Measurements from ENCODE around the gene LIME1. TPM values are rescaled to one million over a fixed set of nuclear protein-coding genes. Genes with fewer than 3 reads are reported as not detected.

LIME1 gene
- total and polyA plus RNA-seq, 2 of the 8 experiments (the other 6 are each of a cell fraction or from before 2014, with no cell fraction given) = 4.5 to 5.9 TPM

GRCh38 chr20:63767456-63767855, 31.0 kb downstream of the LIME1 start:
- Histone ChIP-seq H3K4ac (replicated peaks; ENCODE audit: insufficient read length, low read depth, low read length) (no peak overlapping the region), H4K5ac (ENCODE audit: insufficient read length, low read depth, low read length) (no peak overlapping the region), H3K36me3 (ENCODE audit: control insufficient read depth in 2 of 4, insufficient read depth in 4 of 4, low read length in 3 of 4) (peaks cover 0 to 4% (median 1%) of the 10 kb centered on the region in 4 experiments; a peak in 2 of 8 replicates), H2BK12ac (ENCODE audit: low read depth, low read length) (no peak overlapping the region), H3K79me2 (ENCODE audit: control insufficient read depth in 1 of 2, insufficient read depth in 2 of 2, low read length in 2 of 2) (no peaks in the 10 kb centered on the region), H4K91ac (replicated peaks; ENCODE audit: insufficient read length, low read length) (no peak overlapping the region), H4K8ac (ENCODE audit: extremely low read depth, insufficient read depth, low read length) (no peak overlapping the region), H3K23me2 (ENCODE audit: low read depth, low read length) (no peaks in the 10 kb centered on the region; the same call in 1 of the 2 replicates), H2BK5ac (ENCODE audit: low read depth, low read length) (no peak overlapping the region), H3K9me3 (ENCODE audit: insufficient read depth in 2 of 2, low read depth in 1 of 2, low read length in 1 of 2) (no peaks in the 10 kb centered on the region), H3K9ac (replicated peaks in 1 of 4; ENCODE audit: extremely low read depth in 1 of 4, low read depth in 3 of 4, low read length in 3 of 4) (no peak overlapping the region), H3K4me1 (replicated peaks in 1 of 4; ENCODE audit: control insufficient read depth in 3 of 4, insufficient read depth in 4 of 4, low read length in 3 of 4) (no peaks in the 10 kb centered on the region), H2AK5ac (ENCODE audit: low read depth, low read length) (no peak overlapping the region), H3K14ac (ENCODE audit: insufficient read length) (no peak overlapping the region), H3K27ac (ENCODE audit: low read depth, low read length) (no peak overlapping the region), H3K23ac (ENCODE audit: insufficient read length) (no peak overlapping the region), H2AFZ (ENCODE audit: low read length) (no peak overlapping the region), H3K56ac (replicated peaks; ENCODE audit: insufficient read length, low read depth, low read length) (no peak overlapping the region), H2BK20ac (ENCODE audit: low read length) (no peak overlapping the region), H3K79me1 (ENCODE audit: low read depth, low read length) (no peaks in the 10 kb centered on the region; the same call in 1 of the 2 replicates), H3K27me3 (replicated peaks in 1 of 4; ENCODE audit: control insufficient read depth in 3 of 4, extremely low read depth in 1 of 4, insufficient read depth in 3 of 4, low read length in 3 of 4) (no peaks in the 10 kb centered on the region), H4K20me1 (replicated peaks in 1 of 2; ENCODE audit: control insufficient read depth in 1 of 2, insufficient read depth in 2 of 2, low read length in 2 of 2) (peaks cover 0 to 2% of the 10 kb centered on the region in 2 experiments), H3K18ac (ENCODE audit: extremely low read depth, low read length) (no peak overlapping the region), H2BK120ac (replicated peaks; ENCODE audit: low read depth, low read length) (no peak overlapping the region), H2BK15ac (ENCODE audit: low read length) (no peak overlapping the region), H3K4me3 (ENCODE audit: extremely low read depth in 1 of 4, insufficient read depth in 2 of 4, low read depth in 3 of 4, low read length in 4 of 4) (no peak overlapping the region), H3K4me2 (ENCODE audit: insufficient read depth in 1 of 2, low read depth in 2 of 2, low read length in 2 of 2) (no peak overlapping the region)
- no peak for TF ChIP-seq EGR1 (IDR thresholded peaks at IDR 0.05; ENCODE audit: borderline replicate concordance, low read depth, low read length)
- TF ChIP-seq SP1 (IDR thresholded peaks at IDR 0.05; ENCODE audit: low read depth, low read length) = no peak
- no peak for TF ChIP-seq NRF1 (IDR thresholded peaks at IDR 0.05; ENCODE audit: low read depth, low read length)
- no peak for TF ChIP-seq SIX5 (IDR thresholded peaks at IDR 0.05; ENCODE audit: low read depth, low read length)
- no peak for TF ChIP-seq CREB1 (IDR thresholded peaks at IDR 0.05)
- TF ChIP-seq CTBP2 (IDR thresholded peaks at IDR 0.05; ENCODE audit: borderline replicate concordance, insufficient read depth, insufficient read length, low read length) = no peak
- TF ChIP-seq KDM4A (IDR thresholded peaks at IDR 0.05; ENCODE audit: low read depth, low read length, severe bottlenecking) = no peak
- TF ChIP-seq EP300 (IDR thresholded peaks at IDR 0.05; ENCODE audit: borderline replicate concordance in 1 of 2, low read depth in 2 of 2, low read length in 2 of 2) = no peak
- no peak for TF ChIP-seq RXRA (IDR thresholded peaks at IDR 0.05; ENCODE audit: insufficient read depth, low read depth, low read length)
- no peak for TF ChIP-seq NANOG (IDR thresholded peaks at IDR 0.05; ENCODE audit: insufficient read depth, low read depth, low read length, poor library complexity, severe bottlenecking)
- TF ChIP-seq KDM5A (IDR thresholded peaks at IDR 0.05; ENCODE audit: low read length) = no peak
- no peak for TF ChIP-seq KDM1A (IDR thresholded peaks at IDR 0.05; ENCODE audit: borderline replicate concordance, low read length)
- no peak for TF ChIP-seq CEBPB (IDR thresholded peaks at IDR 0.05; ENCODE audit: low read depth, low read length)
- no peak for DNase-seq (ENCODE audit: low read depth in 1 of 2, low spot score in 2 of 2)
- CTCF ChIA-PET (ENCODE audit: partially characterized antibody) = interaction anchor here (1.0 to 4.5 kb wide), 2 partner anchors 8 to 232 kb away, joined by 3 to 29 read pairs; no protein-coding TSS in a partner anchor
- no peak for FAIRE-seq
- POLR2A ChIA-PET (ENCODE audit: partially characterized antibody) = interaction anchor here (0.6 kb wide), 1 partner anchor 206 kb away, joined by 3 read pairs; no protein-coding TSS in a partner anchor
- 92% methylated on average over 18 of the region's 18 CpGs; no CpG with 5 or more reads in 1 of the 2 experiments for WGBS, 2 experiments (ENCODE audit: extremely low coverage in 1 of 2, insufficient coverage in 1 of 2, insufficient read length in 1 of 2, insufficient replicate concordance in 2 of 2, low coverage in 1 of 2, low lambda C conversion rate in 2 of 2, missing lambda C conversion rate in 1 of 2)
